GM12865 (cell line): ENCODE data around the gene GSPT1.
"Not testable (repeated sequence)": the region's sequence is repeated elsewhere in the genome, so short reads cannot be mapped to it uniquely, and the experiment has no call there.

Experiments
- DNase-seq: peaks from one replicate; pipeline ENCODE4 v3.0.0; 2010; ENCODE audit warnings: low read depth
- H3K4me3 ChIP-seq: 2 replicates; pipeline ENCODE4 v1.5.1; 2011; ENCODE audit warnings: mild to moderate bottlenecking, low read depth, low read length, control low read depth
- CTCF ChIP-seq: IDR thresholded peaks from 2 replicates; pipeline ENCODE4 v1.5.1; 2011; ENCODE audit warnings: low read length, control low read depth, low read depth, inconsistent platforms; ENCODE audit not compliant: insufficient read depth; ENCODE audit errors: missing control alignments

The GSPT1 gene

GRCh38 chr16:11915644-11916523 lies at the start of gene GSPT1:
TSS of gene GSPT1 (minus strand) at chr16:11915956. CDS start at chr16:11915720, 236 bp downstream.
- H3K4me3 ChIP-seq: peak within 1 kb of the TSS; percentile 85
- peak; percentile 100 for DNase-seq
- TF ChIP-seq CTCF: peak; percentile 27

GRCh38 chr16:11964761-11965551 lies 49.2 kb upstream of the GSPT1 start, which contains the start of gene TNFRSF17:
TSS of gene TNFRSF17 (plus strand) at chr16:11965210. CDS start at chr16:11965325, 115 bp downstream.
- peak; percentile 95 for DNase-seq
- no peak for TF ChIP-seq CTCF
- peak within 1 kb of the TSS; percentile 91 for H3K4me3 ChIP-seq

GRCh38 chr16:11963706-11964105 lies 48.0 kb upstream of the GSPT1 start:
- peak overlapping the region; percentile 91 for H3K4me3 ChIP-seq
- no peak for TF ChIP-seq CTCF
- DNase-seq: no peak

- H3K4me3 ChIP-seq: peak overlapping the region; percentile 91
- peak; percentile 65 for DNase-seq
Measured at GRCh38 chr16:11962978-11963377, 47.2 kb upstream of the GSPT1 start.

- H3K4me3 ChIP-seq, DNase-seq: not testable (repeated sequence)
Measured at GRCh38 chr16:11962457-11962856, 46.7 kb upstream of the GSPT1 start.

- no peak for DNase-seq
- no peak overlapping the region for H3K4me3 ChIP-seq
- TF ChIP-seq CTCF: no peak
Measured at GRCh38 chr16:11957591-11958395, 42.0 kb upstream of the GSPT1 start.

GRCh38 chr16:11956558-11956957 lies 40.8 kb upstream of the GSPT1 start:
- DNase-seq: no peak
- TF ChIP-seq CTCF: no peak

More at GRCh38 chr16:11956558-11956957, 40.8 kb upstream of the GSPT1 start:
- H3K4me3 ChIP-seq: no peak overlapping the region
